A673 (cell line): ENCODE data around the gene ABCB8.

Experiments used
- EZH2 ChIP-seq: fragments of 200-600 bp; sonication (generic); IDR thresholded peaks from 2 replicates; pipeline ENCODE4 v1.6.1; 2017; ENCODE audit warnings: borderline replicate concordance, low read depth, mild to moderate bottlenecking, mixed read lengths, antibody characterized with exemption, low read length; ENCODE audit not compliant: poor library complexity, severe bottlenecking
- TF ChIP-seq, protein P1 (sequence below): fragments of 300-800, 200-600 bp; sonication (generic); conservative IDR thresholded peaks from 2 replicates; pipeline ENCODE4 v1.5.1; 2017; ENCODE audit warnings: low read depth, mild to moderate bottlenecking, antibody characterized with exemption, low read length, moderate library complexity, mixed read lengths

DNA sequence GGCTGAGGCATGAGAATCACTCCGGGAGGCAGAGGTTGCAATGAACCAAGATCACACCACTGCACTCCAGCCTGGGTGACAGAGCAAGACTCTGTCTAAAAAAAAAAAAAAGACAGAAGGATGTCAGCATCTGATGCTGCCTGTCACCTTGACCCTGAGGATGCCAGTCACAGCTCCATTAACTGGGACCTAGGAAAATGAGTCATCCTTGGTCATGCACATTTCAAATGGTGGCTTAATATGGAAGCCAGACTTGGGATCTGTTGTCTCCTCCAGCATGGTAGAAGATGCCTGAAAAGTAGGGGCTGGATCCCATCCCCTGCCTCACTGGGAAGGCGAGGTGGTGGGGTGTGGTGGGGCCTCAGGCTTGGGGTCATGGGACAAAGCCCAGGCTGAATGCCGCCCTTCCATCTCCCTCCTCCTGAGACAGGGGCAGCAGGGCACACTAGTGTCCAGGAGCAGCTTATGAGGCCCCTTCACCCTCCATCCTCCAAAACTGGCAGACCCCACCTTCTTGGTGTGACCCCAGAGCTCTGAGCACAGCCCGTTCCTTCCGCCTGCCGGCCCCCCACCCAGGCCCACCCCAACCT, 36.1 kb upstream of the ABCB8 start:
- TF ChIP-seq, protein P1, sequence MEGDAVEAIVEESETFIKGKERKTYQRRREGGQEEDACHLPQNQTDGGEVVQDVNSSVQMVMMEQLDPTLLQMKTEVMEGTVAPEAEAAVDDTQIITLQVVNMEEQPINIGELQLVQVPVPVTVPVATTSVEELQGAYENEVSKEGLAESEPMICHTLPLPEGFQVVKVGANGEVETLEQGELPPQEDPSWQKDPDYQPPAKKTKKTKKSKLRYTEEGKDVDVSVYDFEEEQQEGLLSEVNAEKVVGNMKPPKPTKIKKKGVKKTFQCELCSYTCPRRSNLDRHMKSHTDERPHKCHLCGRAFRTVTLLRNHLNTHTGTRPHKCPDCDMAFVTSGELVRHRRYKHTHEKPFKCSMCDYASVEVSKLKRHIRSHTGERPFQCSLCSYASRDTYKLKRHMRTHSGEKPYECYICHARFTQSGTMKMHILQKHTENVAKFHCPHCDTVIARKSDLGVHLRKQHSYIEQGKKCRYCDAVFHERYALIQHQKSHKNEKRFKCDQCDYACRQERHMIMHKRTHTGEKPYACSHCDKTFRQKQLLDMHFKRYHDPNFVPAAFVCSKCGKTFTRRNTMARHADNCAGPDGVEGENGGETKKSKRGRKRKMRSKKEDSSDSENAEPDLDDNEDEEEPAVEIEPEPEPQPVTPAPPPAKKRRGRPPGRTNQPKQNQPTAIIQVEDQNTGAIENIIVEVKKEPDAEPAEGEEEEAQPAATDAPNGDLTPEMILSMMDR = no peak
- TF ChIP-seq EZH2 = no peak
